ENCODE data around the gene CAPS. TPM values are rescaled to one million over a fixed set of nuclear protein-coding genes. Genes with fewer than 3 reads are reported as not detected.
"Not testable (repeated sequence)": the region's sequence is repeated elsewhere in the genome, so short reads cannot be mapped to it uniquely, and the experiment has no call there.

CAPS gene
- polyA plus RNA-seq, 4 donors = 7.2 to 53.8 (median 23.4) TPM

- DNase-seq (ENCODE audit: low read depth in 4 of 4, low spot score in 3 of 4) = no peak
Observed at GRCh38 chr19:5953680-5954213, 39.7 kb downstream of the CAPS start.

GRCh38 chr19:5954293-5954692 is 40.2 kb downstream of the CAPS start:
- DNase-seq (ENCODE audit: low read depth in 4 of 4, low spot score in 3 of 4) = no peak

GRCh38 chr19:5955636-5955935 is 41.5 kb downstream of the CAPS start:
- no peak for DNase-seq (ENCODE audit: low read depth in 4 of 4, low spot score in 3 of 4)

- no peak for DNase-seq (ENCODE audit: low read depth in 4 of 4, low spot score in 3 of 4)
Observed at GRCh38 chr19:5956323-5956722, 42.3 kb downstream of the CAPS start.

- DNase-seq (ENCODE audit: low read depth in 4 of 4, low spot score in 3 of 4) = no peak
Observed at GRCh38 chr19:5956728-5957127, 42.7 kb downstream of the CAPS start.

GRCh38 chr19:5957170-5957569 is 43.1 kb downstream of the CAPS start:
- DNase-seq (ENCODE audit: low read depth in 4 of 4, low spot score in 3 of 4) = no peak

- DNase-seq (ENCODE audit: low read depth in 4 of 4, low spot score in 3 of 4) = no peak
Observed at GRCh38 chr19:5958074-5958850, 44.2 kb downstream of the CAPS start.

GRCh38 chr19:5958851-5959122 is 44.7 kb downstream of the CAPS start:
- no peak for DNase-seq (ENCODE audit: low read depth in 4 of 4, low spot score in 3 of 4)

- no peak for DNase-seq (ENCODE audit: low read depth in 4 of 4, low spot score in 3 of 4)
Observed at GRCh38 chr19:5959260-5960004, 45.4 kb downstream of the CAPS start.

- DNase-seq (ENCODE audit: low read depth in 4 of 4, low spot score in 3 of 4) = no peak
Observed at GRCh38 chr19:5960005-5961001, 46.2 kb downstream of the CAPS start.

GRCh38 chr19:5961641-5961968 is 47.6 kb downstream of the CAPS start:
- DNase-seq (ENCODE audit: low read depth in 4 of 4, low spot score in 3 of 4) = not testable (repeated sequence)

- DNase-seq (ENCODE audit: low read depth in 4 of 4, low spot score in 3 of 4) = no peak
Observed at GRCh38 chr19:5961969-5962945, 48.2 kb downstream of the CAPS start.

- DNase-seq (ENCODE audit: low read depth in 4 of 4, low spot score in 3 of 4) = not testable (repeated sequence)
Observed at GRCh38 chr19:5963259-5963658, 49.2 kb downstream of the CAPS start.

- DNase-seq (ENCODE audit: low read depth in 4 of 4, low spot score in 3 of 4) = no peak
Observed at GRCh38 chr19:5963855-5964254, 49.8 kb downstream of the CAPS start.

- no peak for DNase-seq (ENCODE audit: low read depth in 4 of 4, low spot score in 3 of 4)
Observed at GRCh38 chr19:5964816-5965565, 50.9 kb downstream of the CAPS start.

Data from left renal pelvis (tissue), 4 donors.